Measurements from ENCODE around the gene MCTP2.

The MCTP2 gene

DNA sequence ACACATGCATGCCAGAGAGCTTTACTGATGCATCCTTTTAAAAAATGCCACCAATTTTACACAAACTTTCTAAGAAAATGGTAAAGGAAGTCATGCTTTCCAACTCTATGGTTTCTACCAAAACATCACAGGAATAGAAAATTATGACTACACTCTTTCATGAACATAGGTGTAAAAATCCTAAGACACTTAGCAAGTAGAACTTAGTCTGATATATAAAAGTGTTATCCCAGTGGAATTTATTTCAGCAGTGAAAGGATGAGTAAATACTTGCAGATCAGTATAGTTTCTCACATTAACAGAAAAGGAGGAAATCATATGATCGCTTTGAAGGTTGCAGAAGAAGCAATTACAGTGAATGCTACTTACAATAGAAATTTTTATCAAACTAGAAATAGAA, 43.4 kb downstream of the MCTP2 start:
- Mint-ChIP-seq H3K36me3 (ENCODE audit: insufficient read depth) (no peaks in the 10 kb centered on the region), H3K9me3 (no peaks in the 10 kb centered on the region), H3K27me3 (no peaks in the 10 kb centered on the region), H3K27ac (ENCODE audit: low read depth) (no peak overlapping the region), H3K4me3 (no peak overlapping the region), H3K4me1 (peaks cover 19% of the 10 kb centered on the region)
- ATAC-seq (replicated peaks; ENCODE audit: extremely low read depth, poor library complexity, severe bottlenecking) (no peak), DNase-seq (ENCODE audit: low spot score in 2 of 2) (no peak)

DNA sequence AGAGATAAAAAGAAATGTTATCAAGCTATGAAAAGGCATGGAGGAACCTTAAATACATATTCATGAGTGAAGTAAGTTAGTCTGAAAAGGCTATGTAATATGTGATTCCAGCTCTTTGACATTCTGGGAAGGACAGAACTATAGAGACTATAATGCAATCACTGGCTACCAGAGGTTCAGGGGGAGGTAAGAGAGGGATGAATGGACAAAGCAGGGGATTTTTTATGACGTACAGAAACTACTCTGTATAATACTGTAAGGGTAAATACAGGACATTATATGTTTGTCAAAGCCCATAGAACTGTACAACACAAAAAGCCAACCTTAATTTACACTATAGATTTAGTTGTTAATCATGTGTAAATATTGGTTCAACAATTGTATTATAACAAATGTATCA, 46.1 kb downstream of the MCTP2 start:
- DNase-seq (ENCODE audit: low spot score in 2 of 2) (no peak), ATAC-seq (replicated peaks; ENCODE audit: extremely low read depth, poor library complexity, severe bottlenecking) (no peak)
- Mint-ChIP-seq H3K9me3 (peaks cover 6% of the 10 kb centered on the region), H3K4me3 (no peak overlapping the region), H3K36me3 (ENCODE audit: insufficient read depth) (no peaks in the 10 kb centered on the region), H3K27me3 (no peaks in the 10 kb centered on the region), H3K4me1 (peaks cover 43% of the 10 kb centered on the region), H3K27ac (ENCODE audit: low read depth) (no peak overlapping the region)

DNA sequence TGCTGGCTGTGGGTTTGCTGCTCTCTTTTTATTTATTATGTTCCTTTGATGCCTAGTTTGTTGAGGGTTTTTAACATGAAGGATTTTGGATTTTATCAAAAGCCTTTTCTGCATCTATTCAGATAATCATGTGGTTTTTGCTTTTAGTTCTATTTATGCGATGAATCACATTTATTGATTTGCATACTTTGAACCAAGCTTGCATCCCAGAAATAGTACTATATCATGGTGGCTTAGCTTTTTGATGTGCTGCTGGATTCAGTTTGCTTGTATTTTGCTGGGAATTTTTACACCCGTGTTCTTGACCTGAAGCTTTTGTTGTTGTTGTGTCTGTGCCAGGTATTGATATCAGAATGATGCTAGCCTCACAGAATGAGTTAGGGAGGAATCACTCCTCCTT, 48.4 kb downstream of the MCTP2 start:
- Mint-ChIP-seq H3K4me1 (peaks cover 48% of the 10 kb centered on the region), H3K27ac (ENCODE audit: low read depth) (peak overlapping the region; percentile 12), H3K36me3 (ENCODE audit: insufficient read depth) (no peaks in the 10 kb centered on the region), H3K27me3 (no peaks in the 10 kb centered on the region), H3K4me3 (no peak overlapping the region), H3K9me3 (peaks cover 6% of the 10 kb centered on the region)
- DNase-seq (ENCODE audit: low spot score in 2 of 2) (no peak), ATAC-seq (replicated peaks; ENCODE audit: extremely low read depth, poor library complexity, severe bottlenecking) (no peak)

DNA sequence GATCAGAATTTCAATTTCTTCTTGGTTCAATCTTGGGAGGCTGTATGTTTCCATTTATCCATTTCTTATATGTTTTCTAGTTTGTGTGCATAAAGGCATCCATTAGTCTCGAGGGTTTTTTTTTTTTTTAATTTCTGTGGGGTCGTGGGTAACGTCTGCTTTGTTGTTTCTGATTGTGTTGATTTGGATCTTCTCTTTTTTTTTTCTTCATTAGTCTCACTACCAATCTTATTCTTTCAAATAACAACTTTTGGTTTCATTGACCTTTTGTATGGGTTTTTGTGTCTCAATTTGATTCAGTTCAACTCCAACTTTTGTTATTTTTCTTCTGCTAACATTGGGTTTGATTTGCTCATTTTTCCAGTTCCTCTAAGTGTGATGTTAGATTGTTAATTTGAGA, 48.9 kb downstream of the MCTP2 start:
- H3K27me3 Mint-ChIP-seq = no peaks in the 10 kb centered on the region
- H3K9me3 Mint-ChIP-seq = peaks cover 6% of the 10 kb centered on the region
- DNase-seq (ENCODE audit: low spot score in 2 of 2) (no peak), ATAC-seq (replicated peaks; ENCODE audit: extremely low read depth, poor library complexity, severe bottlenecking) (no peak)
- H3K27ac Mint-ChIP-seq (ENCODE audit: low read depth) = peak overlapping the region; percentile 33
- peaks cover 48% of the 10 kb centered on the region for H3K4me1 Mint-ChIP-seq
- H3K36me3 Mint-ChIP-seq (ENCODE audit: insufficient read depth) = no peaks in the 10 kb centered on the region
- H3K4me3 Mint-ChIP-seq = no peak overlapping the region

DNA sequence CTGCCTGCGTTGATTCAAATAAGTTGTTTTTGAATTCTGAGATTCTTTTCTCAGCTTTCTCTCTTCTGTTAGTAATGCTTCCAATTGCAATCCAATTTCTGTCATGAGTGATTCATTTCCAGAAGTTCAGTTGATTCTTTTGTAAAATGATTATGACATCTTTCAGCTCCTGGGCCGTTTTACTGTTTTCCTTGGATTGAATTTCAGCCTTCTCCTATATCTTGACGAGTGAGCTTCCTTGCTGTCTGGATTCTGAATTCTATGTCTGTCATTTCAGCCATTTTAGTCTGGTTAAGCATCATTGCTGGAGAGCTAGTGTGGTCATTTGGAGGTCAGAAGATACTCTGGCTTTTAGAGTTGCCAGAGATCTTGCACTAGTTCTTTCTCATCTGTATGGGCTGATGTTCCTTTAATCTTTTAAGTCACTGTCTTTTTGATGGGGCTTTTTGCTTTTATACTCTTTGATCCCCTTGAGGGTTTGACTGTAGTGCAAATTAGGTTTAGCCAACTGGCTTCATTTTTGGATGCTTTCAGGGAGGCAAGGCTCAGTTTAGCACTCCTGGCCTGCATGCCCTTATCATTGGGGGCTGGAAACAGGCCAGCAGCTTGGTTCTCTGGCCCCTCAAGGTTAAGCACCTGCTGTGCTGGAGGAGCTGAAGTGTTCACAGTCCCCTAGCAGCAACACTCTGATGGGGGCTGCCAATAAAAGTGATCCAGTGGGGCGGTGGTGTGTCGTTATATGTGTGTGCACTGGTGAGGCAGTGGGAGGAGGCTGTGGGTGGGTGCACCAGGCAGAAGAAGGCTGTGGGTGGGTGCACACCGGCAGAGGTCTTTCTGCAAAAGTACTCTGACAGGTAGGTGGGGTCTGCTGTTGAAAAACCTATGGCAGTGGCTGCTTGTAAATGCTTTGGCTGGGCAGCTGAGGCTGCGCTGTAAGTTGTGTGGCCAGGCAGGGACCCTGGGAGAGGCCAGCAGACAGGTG, 51.2 kb downstream of the MCTP2 start:
- Mint-ChIP-seq H3K4me1 (peaks cover 59% of the 10 kb centered on the region), H3K27me3 (no peaks in the 10 kb centered on the region), H3K27ac (ENCODE audit: low read depth) (no peak overlapping the region), H3K36me3 (ENCODE audit: insufficient read depth) (peaks cover 2% of the 10 kb centered on the region), H3K9me3 (peaks cover 6% of the 10 kb centered on the region), H3K4me3 (no peak overlapping the region)
- DNase-seq (ENCODE audit: low spot score in 2 of 2) (no peak), ATAC-seq (replicated peaks; ENCODE audit: extremely low read depth, poor library complexity, severe bottlenecking) (no peak)

DNA sequence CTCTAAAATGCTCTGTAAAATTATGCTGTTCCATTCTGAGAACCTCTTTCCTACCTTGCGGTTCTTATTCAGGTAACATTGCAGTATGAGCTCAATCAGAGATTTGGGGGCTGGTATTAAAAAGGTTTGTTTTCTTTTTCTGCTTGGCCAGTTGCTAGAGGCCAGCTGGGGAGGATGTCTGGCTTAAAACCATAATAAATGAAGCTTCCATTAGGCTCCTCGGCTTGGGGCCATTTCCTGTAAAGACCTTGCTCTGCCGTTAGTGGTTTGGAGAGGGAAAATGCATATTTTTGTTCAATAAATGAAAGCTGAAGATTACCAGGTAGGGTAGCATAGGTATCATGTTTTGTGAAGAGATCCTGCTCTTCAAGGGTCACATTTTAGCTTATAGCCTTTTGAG, 55.2 kb downstream of the MCTP2 start:
- no peak overlapping the region for H3K4me3 Mint-ChIP-seq
- peaks cover 49% of the 10 kb centered on the region for H3K4me1 Mint-ChIP-seq
- no peaks in the 10 kb centered on the region for H3K9me3 Mint-ChIP-seq
- DNase-seq (ENCODE audit: low spot score in 2 of 2) (no peak), ATAC-seq (replicated peaks; ENCODE audit: extremely low read depth, poor library complexity, severe bottlenecking) (no peak)
- no peaks in the 10 kb centered on the region for H3K27me3 Mint-ChIP-seq
- peak overlapping the region; percentile 91 for H3K27ac Mint-ChIP-seq (ENCODE audit: low read depth)
- H3K36me3 Mint-ChIP-seq (ENCODE audit: insufficient read depth) = peaks cover 2% of the 10 kb centered on the region

DNA sequence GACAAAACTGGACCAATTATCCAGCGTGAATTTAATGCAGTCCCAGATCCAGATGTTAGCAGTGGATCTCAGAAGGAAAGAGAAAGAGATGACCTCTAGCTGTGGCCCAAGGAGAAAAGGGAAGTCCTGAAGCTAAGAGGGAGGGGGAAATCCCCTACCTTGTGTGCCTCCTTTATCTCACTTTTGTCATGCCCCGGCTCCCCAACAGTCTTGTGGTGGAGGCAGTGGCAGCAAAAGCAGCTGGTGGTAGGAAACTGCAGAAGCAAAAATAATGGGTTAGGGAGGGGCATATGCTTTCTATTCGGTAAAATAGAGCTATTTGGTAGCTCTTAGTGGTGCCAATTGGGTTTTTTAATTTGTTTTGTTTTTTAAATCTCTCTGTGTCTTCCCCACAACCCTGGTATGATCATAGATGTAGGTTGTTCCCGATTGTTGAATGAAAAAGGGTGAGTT, 56.5 kb downstream of the MCTP2 start:
- H3K36me3 Mint-ChIP-seq (ENCODE audit: insufficient read depth) = peaks cover 2% of the 10 kb centered on the region
- no peaks in the 10 kb centered on the region for H3K9me3 Mint-ChIP-seq
- peak overlapping the region; percentile 64 for H3K4me3 Mint-ChIP-seq
- H3K27ac Mint-ChIP-seq (ENCODE audit: low read depth) = peak overlapping the region; percentile 91
- DNase-seq (ENCODE audit: low spot score in 2 of 2) (peak; percentile 24 to 55), ATAC-seq (replicated peaks; ENCODE audit: extremely low read depth, poor library complexity, severe bottlenecking) (peak; percentile 96)
- no peaks in the 10 kb centered on the region for H3K27me3 Mint-ChIP-seq
- H3K4me1 Mint-ChIP-seq = peaks cover 40% of the 10 kb centered on the region

DNA sequence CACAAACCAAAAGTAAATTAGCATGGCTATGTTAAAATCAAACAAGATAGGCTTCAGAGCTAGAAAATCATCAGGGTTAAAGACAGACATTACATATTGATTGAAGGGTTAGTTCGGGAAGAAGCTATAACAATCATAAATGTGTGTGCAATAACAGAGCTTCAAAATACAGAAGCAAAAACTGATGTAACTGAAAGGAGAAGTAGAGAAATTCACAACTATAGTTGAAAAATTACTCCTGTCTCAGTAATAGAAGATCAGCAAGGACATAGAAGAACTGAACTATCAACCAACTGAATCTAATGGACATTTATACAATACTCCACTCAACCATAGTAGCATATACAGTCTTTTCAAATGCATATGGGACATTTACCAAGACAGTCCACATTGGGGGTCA, 59.4 kb downstream of the MCTP2 start:
- Mint-ChIP-seq H3K4me3 (no peak overlapping the region), H3K27ac (ENCODE audit: low read depth) (no peak overlapping the region), H3K36me3 (ENCODE audit: insufficient read depth) (peaks cover under 1% of the 10 kb centered on the region), H3K4me1 (peaks cover 58% of the 10 kb centered on the region), H3K9me3 (no peaks in the 10 kb centered on the region), H3K27me3 (no peaks in the 10 kb centered on the region)
- DNase-seq (ENCODE audit: low spot score in 2 of 2) (no peak), ATAC-seq (replicated peaks; ENCODE audit: extremely low read depth, poor library complexity, severe bottlenecking) (no peak)

DNA sequence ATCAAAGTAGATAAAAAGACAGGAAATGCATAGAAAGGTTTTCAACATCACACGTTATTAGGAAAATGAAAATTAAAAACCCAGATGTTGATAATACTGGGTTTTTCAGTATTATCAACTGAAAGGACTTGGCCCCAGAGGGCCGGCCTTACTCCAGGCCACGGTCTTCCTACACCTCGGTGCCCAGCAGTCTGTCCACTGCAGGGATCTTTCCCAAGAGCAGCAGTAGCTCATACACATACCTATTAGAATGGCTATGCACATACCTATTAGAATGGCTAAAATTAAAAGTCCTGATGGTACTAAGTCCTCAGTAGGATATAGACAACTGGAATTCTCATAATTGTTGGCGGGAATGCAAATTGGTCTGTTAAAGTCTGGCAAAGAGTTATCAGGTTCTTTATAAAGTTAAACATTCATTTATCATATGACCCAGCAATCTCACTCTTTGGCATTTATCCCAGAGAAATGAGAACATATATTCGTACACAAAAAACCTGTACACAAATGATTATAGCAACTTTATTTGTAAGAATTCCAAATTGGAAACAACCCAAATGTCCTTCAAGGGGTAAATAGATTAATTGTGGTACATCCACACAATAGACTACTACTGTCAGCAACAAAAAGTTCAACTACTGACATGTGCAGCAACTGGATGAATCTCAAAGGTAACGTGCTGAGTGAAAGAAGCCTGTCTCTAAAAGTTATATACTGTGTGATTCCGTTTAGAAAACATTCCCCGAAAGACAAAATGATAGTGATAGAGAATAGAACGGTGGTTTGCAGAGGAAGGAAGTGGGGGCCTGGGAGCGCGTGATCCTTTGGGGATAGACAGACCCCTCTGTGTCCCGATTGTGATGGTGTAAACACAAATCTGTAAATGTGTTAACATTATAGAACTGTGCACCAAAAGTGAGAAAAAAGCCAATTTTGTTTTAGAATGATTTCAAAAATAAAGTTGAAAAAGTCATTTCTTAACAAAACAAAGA, 62.3 kb downstream of the MCTP2 start:
- Mint-ChIP-seq H3K36me3 (ENCODE audit: insufficient read depth) (no peaks in the 10 kb centered on the region), H3K4me3 (no peak overlapping the region), H3K27ac (ENCODE audit: low read depth) (peak overlapping the region; percentile 14)

DNA sequence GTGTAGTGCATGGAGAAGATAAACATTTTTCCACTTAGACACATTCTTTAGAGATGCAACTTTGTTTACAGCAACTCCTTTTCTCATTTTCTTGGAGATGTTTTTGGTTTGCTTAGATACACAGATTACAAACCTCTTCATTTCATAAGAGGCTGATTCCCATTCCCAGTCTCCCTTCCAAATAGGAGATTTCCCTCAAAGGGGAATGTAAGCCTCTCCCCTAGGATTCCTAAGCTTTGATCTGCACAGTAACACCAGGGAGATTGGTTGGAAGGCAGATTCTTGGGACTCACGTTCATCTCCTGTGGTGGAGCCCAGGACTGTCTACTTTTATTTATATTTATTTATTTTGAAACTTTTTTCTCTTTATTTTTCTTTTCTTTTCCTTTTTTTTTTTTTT, 63.2 kb downstream of the MCTP2 start:
- Mint-ChIP-seq H3K27me3 (no peaks in the 10 kb centered on the region), H3K4me1 (peaks cover 47% of the 10 kb centered on the region), H3K27ac (ENCODE audit: low read depth) (peak overlapping the region; percentile 53), H3K4me3 (no peak overlapping the region), H3K9me3 (no peaks in the 10 kb centered on the region), H3K36me3 (ENCODE audit: insufficient read depth) (no peaks in the 10 kb centered on the region)
- DNase-seq (ENCODE audit: low spot score in 2 of 2) (no peak), ATAC-seq (replicated peaks; ENCODE audit: extremely low read depth, poor library complexity, severe bottlenecking) (no peak)

More for the DNA sequence above, 62.3 kb downstream of the MCTP2 start:
- ATAC-seq (replicated peaks; ENCODE audit: extremely low read depth, poor library complexity, severe bottlenecking) (no peak), DNase-seq (ENCODE audit: low spot score in 2 of 2) (no peak)
- no peaks in the 10 kb centered on the region for H3K27me3 Mint-ChIP-seq
- H3K4me1 Mint-ChIP-seq = peaks cover 53% of the 10 kb centered on the region
- H3K9me3 Mint-ChIP-seq = no peaks in the 10 kb centered on the region

DNA sequence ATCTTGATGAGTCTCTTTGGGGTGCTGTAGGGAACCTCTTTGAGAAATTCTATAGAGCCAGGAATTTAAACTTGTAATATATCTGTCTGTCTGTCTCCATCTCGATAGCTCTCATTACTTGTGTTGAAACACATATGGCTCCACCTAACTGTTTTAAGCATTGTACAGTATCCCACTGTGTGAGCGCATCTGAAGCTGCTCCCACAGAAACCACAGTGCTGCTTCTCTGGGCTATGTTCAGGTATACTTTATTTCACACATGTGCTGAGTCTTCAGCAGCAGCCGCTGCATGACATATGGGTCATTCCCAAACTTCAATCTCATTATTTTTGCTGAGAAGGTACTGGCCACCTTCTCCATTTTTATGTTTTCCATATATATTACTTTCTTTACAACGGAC, 63.9 kb downstream of the MCTP2 start:
- H3K4me1 Mint-ChIP-seq = peaks cover 47% of the 10 kb centered on the region
- ATAC-seq (replicated peaks; ENCODE audit: extremely low read depth, poor library complexity, severe bottlenecking) (peak; percentile 58), DNase-seq (ENCODE audit: low spot score in 2 of 2) (no peak)
- H3K36me3 Mint-ChIP-seq (ENCODE audit: insufficient read depth) = no peaks in the 10 kb centered on the region
- no peak overlapping the region for H3K4me3 Mint-ChIP-seq
- H3K27me3 Mint-ChIP-seq = no peaks in the 10 kb centered on the region
- H3K9me3 Mint-ChIP-seq = no peaks in the 10 kb centered on the region
- H3K27ac Mint-ChIP-seq (ENCODE audit: low read depth) = peak overlapping the region; percentile 53

DNA sequence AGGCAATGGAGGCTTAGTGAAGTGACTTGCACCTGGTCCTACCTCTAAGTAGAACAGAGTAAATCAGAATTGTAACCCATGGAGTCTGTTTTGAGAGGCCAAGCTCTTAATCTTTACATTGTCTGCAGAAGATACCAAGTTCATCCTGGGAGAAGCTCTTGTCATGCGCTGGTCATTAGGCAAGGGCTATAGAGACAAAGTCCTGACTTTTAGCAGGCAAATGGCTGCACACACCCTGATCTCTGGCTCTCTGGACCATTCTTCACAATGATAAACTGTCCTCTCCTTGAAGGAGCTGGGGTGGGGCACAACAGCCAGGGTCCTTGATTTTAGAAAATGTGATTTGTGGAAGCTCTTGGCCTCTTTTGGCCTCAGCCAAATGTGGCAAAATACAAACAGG, 65.4 kb downstream of the MCTP2 start:
- ATAC-seq (replicated peaks; ENCODE audit: extremely low read depth, poor library complexity, severe bottlenecking) (no peak), DNase-seq (ENCODE audit: low spot score in 2 of 2) (no peak)
- Mint-ChIP-seq H3K4me1 (peaks cover 47% of the 10 kb centered on the region), H3K9me3 (no peaks in the 10 kb centered on the region), H3K36me3 (ENCODE audit: insufficient read depth) (no peaks in the 10 kb centered on the region), H3K4me3 (no peak overlapping the region), H3K27ac (ENCODE audit: low read depth) (no peak overlapping the region), H3K27me3 (no peaks in the 10 kb centered on the region)

All from central memory CD8-positive, alpha-beta T cell (primary cell).